Activated CD8-positive, alpha-beta T cell treated with anti-CD3 and anti-CD28 coated beads for 36 hours (primary cell): ENCODE results near the gene GLIPR1. TPM values are rescaled to one million over a fixed set of nuclear protein-coding genes. Genes with fewer than 3 reads are reported as not detected.
A peak's percentile ranks its signal among the peaks of the same experiment; 100 is the strongest.
"Not testable (repeated sequence)": the region's sequence is repeated elsewhere in the genome, so short reads cannot be mapped to it uniquely, and the experiment has no call there.

Experiments used
- ATAC-seq: fragments of 200-7000 bp; cut with Tn5 transposase; one replicate; pipeline ENCODE4 v1.10.0; 2021; ENCODE audit warnings: mild to moderate bottlenecking, moderate library complexity
- CTCF ChIA-PET: fragments of 350-600 bp; sonication (Branson Sonifier 250); formaldehyde crosslinking; loops from one replicate; lab custom pipeline; 2021; ENCODE audit warnings: antibody characterized with exemption; lab: Charles Lee
- POLR2A ChIA-PET: fragments of 350-600 bp; sonication (Branson Sonifier 250); formaldehyde crosslinking; loops from one replicate; lab custom pipeline; 2021; ENCODE audit warnings: antibody characterized with exemption; lab: Charles Lee
- DNase-seq: peaks from one replicate; pipeline ENCODE4 v3.0.0-alpha.2; 2020
- H3K27ac Mint-ChIP-seq: one replicate; pipeline ENCODE4 v1.8.0; 2021; ENCODE audit warnings: mild to moderate bottlenecking, mixed read lengths
- H3K27me3 Mint-ChIP-seq: one replicate; pipeline ENCODE4 v1.8.0; 2021; ENCODE audit warnings: mixed read lengths
- H3K36me3 Mint-ChIP-seq: one replicate; pipeline ENCODE4 v1.8.0; 2021; ENCODE audit warnings: low read depth, mixed read lengths
- H3K4me1 Mint-ChIP-seq: one replicate; pipeline ENCODE4 v1.8.0; 2021; ENCODE audit warnings: low read depth, mixed read lengths
- H3K4me3 Mint-ChIP-seq: one replicate; pipeline ENCODE4 v1.8.0; 2021; ENCODE audit warnings: mild to moderate bottlenecking, moderate library complexity, mixed read lengths
- H3K9me3 Mint-ChIP-seq: one replicate; pipeline ENCODE4 v1.8.0; 2021; ENCODE audit warnings: mixed read lengths
- CTCF ChIP-seq: fragments of 200-600 bp; IDR thresholded peaks from one replicate; pipeline ENCODE4 v1.8.0; 2022; ENCODE audit warnings: antibody characterized with exemption, mild to moderate bottlenecking
- intact Hi-C: fragments of 100-400 bp; cut with micrococcal nuclease; formaldehyde crosslinking; loops from one replicate; pipeline ENCODE4 v1.10.0; 2022
- total RNA-seq, 2 experiments: library from RNA; stranded (reverse); gene quantifications; one replicate each; pipeline ENCODE4 v1.2.3, GENCODE V29; 2021

The GLIPR1 gene
- total RNA-seq, 2 experiments from 2014 or later = 15.9 to 18.6 TPM

- peak overlapping the region; percentile 19 for H3K4me3 Mint-ChIP-seq
- intact Hi-C loops = loop anchor here (5.0 kb wide), 1 partner anchor 116 kb away; the partner anchor contains the start of gene GLIPR1L2
- H3K9me3 Mint-ChIP-seq = peaks cover 3% of the 10 kb centered on the region
- POLR2A ChIA-PET = no interaction called here
- no peak for DNase-seq
- H3K27ac Mint-ChIP-seq = peak overlapping the region; percentile 75
- peaks cover 40% of the 10 kb centered on the region for H3K4me1 Mint-ChIP-seq
- ATAC-seq = no peak
- no peak for TF ChIP-seq CTCF
- no peaks in the 10 kb centered on the region for H3K27me3 Mint-ChIP-seq
- peaks cover 44% of the 10 kb centered on the region for H3K36me3 Mint-ChIP-seq
- CTCF ChIA-PET = interaction anchor here (0.9 to 2.0 kb wide), 5 partner anchors 23 to 820 kb away, joined by 3 to 17 read pairs (median 4); partner anchors contain the start of genes GLIPR1L2 and PHLDA1
Observed at GRCh38 chr12:75508159-75508558, 27.6 kb downstream of the GLIPR1 start.

DNA sequence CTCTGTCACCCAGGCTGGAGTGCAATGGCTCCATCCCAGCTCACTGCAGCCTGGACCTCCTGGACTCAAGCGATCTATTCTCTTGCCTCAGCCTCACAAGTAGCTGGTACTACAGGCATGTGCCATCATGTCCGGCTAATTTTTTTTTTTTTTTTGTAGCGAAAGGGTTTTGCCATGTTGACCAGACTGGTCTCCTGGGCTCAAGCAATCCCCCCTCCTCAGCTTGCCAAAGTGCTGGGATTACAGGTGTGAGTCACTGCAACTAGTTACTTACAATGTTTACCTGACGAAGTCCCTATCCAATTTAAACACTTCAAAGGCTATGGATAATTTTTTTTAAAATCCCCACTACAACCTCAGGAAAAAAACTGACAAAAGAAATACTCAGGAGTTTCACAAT, 29.1 kb downstream of the GLIPR1 start:
- CTCF ChIA-PET = interaction anchor here (0.6 to 3.5 kb wide), 5 partner anchors 9 to 178 kb away, joined by 3 to 27 read pairs (median 3); no protein-coding TSS in a partner anchor
- H3K36me3 Mint-ChIP-seq = peaks cover 41% of the 10 kb centered on the region
- POLR2A ChIA-PET = interaction anchor here (2.6 kb wide), 1 partner anchor 522 kb away, joined by 9 read pairs; the partner anchor contains the start of gene PHLDA1

GRCh38 chr12:75511116-75512048, 30.8 kb downstream of the GLIPR1 start, which contains the start of gene KRR1:
Gene KRR1, minus strand, starts transcription at chr12:75511609. Its CDS starts 12 bp downstream, at chr12:75511597.
- H3K4me1 Mint-ChIP-seq = peaks cover 33% of the 10 kb centered on the region
- H3K27me3 Mint-ChIP-seq = no peaks in the 10 kb centered on the region
- peaks cover 30% of the 10 kb centered on the region for H3K36me3 Mint-ChIP-seq
- H3K4me3 Mint-ChIP-seq = peak within 1 kb of the TSS; percentile 99
- no peak for TF ChIP-seq CTCF
- ATAC-seq = peak; percentile 97
- peaks cover 3% of the 10 kb centered on the region for H3K9me3 Mint-ChIP-seq
- ChIA-PET POLR2A (interaction anchor here (0.6 to 2.6 kb wide), 17 partner anchors 10 to 945 kb away, joined by 3 to 10 read pairs (median 3); partner anchors contain the start of genes GLIPR1, GLIPR1L2 and PHLDA1), CTCF (interaction anchor here (0.7 to 3.5 kb wide), 9 partner anchors 14 to 836 kb away, joined by 3 to 27 read pairs (median 3); partner anchors contain the start of genes BBS10 and PHLDA1)
- intact Hi-C loops = loop anchor here (1.0 kb wide), 2 partner anchors 31 to 526 kb away; partner anchors contain the start of gene GLIPR1
- peak within 1 kb of the TSS; percentile 100 for H3K27ac Mint-ChIP-seq
- peak; percentile 95 for DNase-seq

More for the DNA sequence above, 29.1 kb downstream of the GLIPR1 start:
- DNase-seq (no peak), ATAC-seq (no peak)
- intact Hi-C loops = loop anchor here (5.0 kb wide), 1 partner anchor 117 kb away; the partner anchor contains the start of gene GLIPR1L2
- Mint-ChIP-seq H3K4me1 (peaks cover 36% of the 10 kb centered on the region), H3K27ac (peak overlapping the region; percentile 100), H3K27me3 (no peaks in the 10 kb centered on the region), H3K4me3 (peak overlapping the region; percentile 99), H3K9me3 (peaks cover 3% of the 10 kb centered on the region)
- no peak for TF ChIP-seq CTCF

DNA sequence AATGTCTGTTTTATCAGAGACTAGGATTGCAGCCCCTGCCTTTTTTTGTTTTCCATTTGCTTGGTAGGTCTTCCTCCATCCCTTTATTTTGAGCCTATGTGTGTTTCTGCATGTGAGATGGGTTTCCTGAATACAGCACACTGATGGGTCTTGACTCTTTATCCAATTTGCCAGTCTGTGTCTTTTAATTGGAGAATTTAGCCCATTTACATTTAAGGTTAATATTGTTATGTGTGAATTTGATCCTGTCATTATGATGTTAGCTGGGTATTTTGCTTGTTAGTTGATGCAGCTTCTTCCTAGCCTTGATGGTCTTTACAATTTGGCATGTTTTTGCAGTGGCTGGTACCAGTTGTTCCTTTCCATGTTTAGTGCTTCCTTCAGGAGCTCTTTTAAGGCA, 40.7 kb downstream of the GLIPR1 start:
- H3K27ac Mint-ChIP-seq, H3K4me1 Mint-ChIP-seq, DNase-seq, H3K36me3 Mint-ChIP-seq, H3K4me3 Mint-ChIP-seq, H3K9me3 Mint-ChIP-seq, ATAC-seq, POLR2A ChIA-PET, CTCF ChIA-PET: not testable (repeated sequence)
- intact Hi-C loops = loop anchor here (10.0 kb wide), 1 partner anchor 124 kb away; no protein-coding TSS in a partner anchor
- H3K27me3 Mint-ChIP-seq = peaks cover 23% of the 10 kb centered on the region

DNA sequence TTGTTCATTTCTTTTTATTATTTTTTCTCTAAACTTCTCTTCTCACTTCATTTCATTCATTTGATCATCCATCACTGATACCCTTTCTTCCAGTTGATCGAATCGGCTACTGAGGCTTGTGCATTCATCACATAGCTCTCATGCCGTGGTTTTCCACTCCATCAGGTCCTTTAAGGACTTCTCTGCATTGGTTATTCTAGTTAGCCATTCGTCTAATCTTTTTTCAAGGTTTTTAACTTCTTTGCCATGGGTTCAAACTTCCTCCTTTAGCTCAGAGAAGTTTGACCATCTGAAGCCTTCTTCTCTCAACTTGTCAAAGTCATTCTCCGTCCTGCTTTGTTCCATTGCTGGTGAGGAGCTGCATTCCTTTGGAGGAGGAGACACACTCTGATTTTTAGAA, 41.6 kb downstream of the GLIPR1 start:
- H3K27ac Mint-ChIP-seq, DNase-seq, H3K4me3 Mint-ChIP-seq, H3K36me3 Mint-ChIP-seq, H3K4me1 Mint-ChIP-seq, POLR2A ChIA-PET, ATAC-seq, H3K9me3 Mint-ChIP-seq: not testable (repeated sequence)
- intact Hi-C loops = loop anchor here (10.0 kb wide), 1 partner anchor 123 kb away; no protein-coding TSS in a partner anchor
- CTCF ChIA-PET = interaction anchor here (0.8 kb wide), 1 partner anchor 515 kb away, joined by 3 read pairs; no protein-coding TSS in a partner anchor
- peaks cover 29% of the 10 kb centered on the region for H3K27me3 Mint-ChIP-seq
